Measurements from ENCODE around the gene FLOT1. TPM values are rescaled to one million over a fixed set of nuclear protein-coding genes. Genes with fewer than 3 reads are reported as not detected.

Gene FLOT1
- total and polyA plus RNA-seq, 9 of the 15 experiments (the other 6 are each of a cell fraction or from before 2014, with no cell fraction given), result 11.7 to 149 (median 118) TPM

GRCh38 chr6:30781743-30782424, 39.4 kb upstream of the FLOT1 start (continued):
- 0 out of 2 replicates have a peak, but pooled peaks have one; percentile 3 for TF ChIP-seq RNF219 (CRISPR knock-in tag; IDR thresholded peaks at IDR 0.05)
- 0 out of 2 replicates have a peak, but pooled peaks have one; percentile 41 for TF ChIP-seq ZNF707 (CRISPR knock-in tag; conservative IDR thresholded peaks at IDR 0.05)
- no peak for TF ChIP-seq GATAD2B (IDR thresholded peaks at IDR 0.05; ENCODE audit: borderline replicate concordance)
- TF ChIP-seq SRSF1 (IDR thresholded peaks at IDR 0.05; ENCODE audit: low read depth, low read length), result no peak
- TF ChIP-seq ESRRB (CRISPR knock-in tag; IDR thresholded peaks at IDR 0.05; ENCODE audit: borderline replicate concordance), result no peak
- peak; percentile 66 for TF ChIP-seq ASH1L (IDR thresholded peaks at IDR 0.05; ENCODE audit: borderline replicate concordance, low read depth, partially characterized antibody)
- TF ChIP-seq ZNF12 (CRISPR knock-in tag; IDR thresholded peaks at IDR 0.05), result no peak
- TF ChIP-seq GATAD2A (IDR thresholded peaks at IDR 0.05), result peak; percentile 89
- TF ChIP-seq TOE1 (IDR thresholded peaks at IDR 0.05; ENCODE audit: borderline replicate concordance), result peak; percentile 85
- no peak for TF ChIP-seq TOE1 (CRISPR knock-in tag; IDR thresholded peaks at IDR 0.05; ENCODE audit: borderline replicate concordance, low read depth)
- TF ChIP-seq PRPF4 (IDR thresholded peaks at IDR 0.05; ENCODE audit: insufficient read depth, low read depth, low read length, poor library complexity, severe bottlenecking), result no peak
- no peak for TF ChIP-seq MTF1 (CRISPR knock-in tag; IDR thresholded peaks at IDR 0.05; ENCODE audit: borderline replicate concordance)
- no peak; the same call in 1 of the 2 replicates for TF ChIP-seq ZNF263 (CRISPR knock-in tag; IDR thresholded peaks at IDR 0.05; ENCODE audit: borderline replicate concordance)
- no peak for TF ChIP-seq EGR1 (conservative IDR thresholded peaks at IDR 0.05)
- peak; percentile 88 for TF ChIP-seq BRD4 (IDR thresholded peaks at IDR 0.05)
- peak; percentile 89 for TF ChIP-seq CTBP1 (IDR thresholded peaks at IDR 0.05; ENCODE audit: borderline replicate concordance)
- peak; percentile 90 for TF ChIP-seq HIVEP1 (CRISPR knock-in tag; IDR thresholded peaks at IDR 0.05)
- TF ChIP-seq ZNF586 (CRISPR knock-in tag; conservative IDR thresholded peaks at IDR 0.05), result peak; percentile 82; the same call in 1 of the 2 replicates
- TF ChIP-seq FOXA1 (IDR thresholded peaks at IDR 0.05; ENCODE audit: borderline replicate concordance), result no peak
- TF ChIP-seq CSDE1 (IDR thresholded peaks at IDR 0.05), result peak in 1 of 2 experiments; percentile 66; a peak in 1 of 4 replicates
- TF ChIP-seq, protein P1, sequence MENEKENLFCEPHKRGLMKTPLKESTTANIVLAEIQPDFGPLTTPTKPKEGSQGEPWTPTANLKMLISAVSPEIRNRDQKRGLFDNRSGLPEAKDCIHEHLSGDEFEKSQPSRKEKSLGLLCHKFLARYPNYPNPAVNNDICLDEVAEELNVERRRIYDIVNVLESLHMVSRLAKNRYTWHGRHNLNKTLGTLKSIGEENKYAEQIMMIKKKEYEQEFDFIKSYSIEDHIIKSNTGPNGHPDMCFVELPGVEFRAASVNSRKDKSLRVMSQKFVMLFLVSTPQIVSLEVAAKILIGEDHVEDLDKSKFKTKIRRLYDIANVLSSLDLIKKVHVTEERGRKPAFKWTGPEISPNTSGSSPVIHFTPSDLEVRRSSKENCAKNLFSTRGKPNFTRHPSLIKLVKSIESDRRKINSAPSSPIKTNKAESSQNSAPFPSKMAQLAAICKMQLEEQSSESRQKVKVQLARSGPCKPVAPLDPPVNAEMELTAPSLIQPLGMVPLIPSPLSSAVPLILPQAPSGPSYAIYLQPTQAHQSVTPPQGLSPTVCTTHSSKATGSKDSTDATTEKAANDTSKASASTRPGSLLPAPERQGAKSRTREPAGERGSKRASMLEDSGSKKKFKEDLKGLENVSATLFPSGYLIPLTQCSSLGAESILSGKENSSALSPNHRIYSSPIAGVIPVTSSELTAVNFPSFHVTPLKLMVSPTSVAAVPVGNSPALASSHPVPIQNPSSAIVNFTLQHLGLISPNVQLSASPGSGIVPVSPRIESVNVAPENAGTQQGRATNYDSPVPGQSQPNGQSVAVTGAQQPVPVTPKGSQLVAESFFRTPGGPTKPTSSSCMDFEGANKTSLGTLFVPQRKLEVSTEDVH (IDR thresholded peaks at IDR 0.05; ENCODE audit: low read depth, partially characterized antibody), result no peak
